Fibroblast of lung (primary cell): ENCODE results near the gene RNFT1. TPM values are rescaled to one million over a fixed set of nuclear protein-coding genes. Genes with fewer than 3 reads are reported as not detected.
"Not testable (repeated sequence)": the region's sequence is repeated elsewhere in the genome, so short reads cannot be mapped to it uniquely, and the experiment has no call there.

Source experiments
- DNase-seq, 2 donors: peaks; one replicate each; pipeline versions ENCODE4 v3.0.0 to v3.0.0-alpha.2; 2010; ENCODE audit warnings: low read depth in 2 of 2
- H2AFZ ChIP-seq: 2 replicates; pipeline ENCODE4 v1.5.1; 2012; ENCODE audit warnings: low read length, control low read depth, inconsistent platforms
- H3K27ac ChIP-seq: 2 replicates; pipeline ENCODE4 v1.5.1; 2011; ENCODE audit warnings: low read length, control low read depth; ENCODE audit not compliant: insufficient read depth
- H3K27me3 ChIP-seq: 2 replicates; pipeline ENCODE4 v1.5.1; 2011; ENCODE audit warnings: mild to moderate bottlenecking, low read length; ENCODE audit not compliant: control insufficient read depth, insufficient read depth
- H3K36me3 ChIP-seq: 2 replicates; pipeline ENCODE4 v1.5.1; 2011; ENCODE audit warnings: low read length; ENCODE audit not compliant: control insufficient read depth, insufficient read depth
- H3K4me1 ChIP-seq: 2 replicates; pipeline ENCODE4 v1.5.1; 2011; ENCODE audit warnings: low read length; ENCODE audit not compliant: control insufficient read depth, insufficient read depth; ENCODE audit errors: extremely low read depth
- H3K4me2 ChIP-seq: 2 replicates; pipeline ENCODE4 v1.5.1; 2011; ENCODE audit warnings: low read length, control low read depth; ENCODE audit not compliant: insufficient read depth; ENCODE audit errors: extremely low read depth
- H3K4me3 ChIP-seq, 4 experiments: fragments of 200-600 bp in 1 of 4; sonication (generic) in 1 of 4; replicated peaks in 1 of 4; 2 replicates each; pipeline ENCODE4 v1.5.1; 2011 to 2016; ENCODE audit warnings: low read length in 4 of 4, low read depth in 3 of 4, mild to moderate bottlenecking in 3 of 4, control low read depth in 2 of 4, inconsistent platforms in 1 of 4, mixed read lengths in 1 of 4; ENCODE audit not compliant: insufficient read depth in 1 of 4; ENCODE audit errors: control extremely low read depth in 1 of 4
- H3K79me2 ChIP-seq: 2 replicates; pipeline ENCODE4 v1.5.1; 2012; ENCODE audit warnings: mild to moderate bottlenecking, low read length, inconsistent platforms; ENCODE audit not compliant: control insufficient read depth, insufficient read depth
- H3K9ac ChIP-seq: 2 replicates; pipeline ENCODE4 v1.5.1; 2011; ENCODE audit warnings: mild to moderate bottlenecking, low read length, control low read depth; ENCODE audit not compliant: insufficient read depth
- H3K9me3 ChIP-seq: 2 replicates; pipeline ENCODE4 v1.5.1; 2012; ENCODE audit warnings: low read depth, low read length; ENCODE audit not compliant: control insufficient read depth, insufficient read depth
- H4K20me1 ChIP-seq: 2 replicates; pipeline ENCODE4 v1.5.1; 2011; ENCODE audit warnings: low read length; ENCODE audit not compliant: control insufficient read depth, insufficient read depth; ENCODE audit errors: extremely low read depth
- CTCF ChIP-seq, 2 donors: IDR thresholded peaks in 1 of 2; conservative IDR thresholded peaks in 1 of 2; 1 replicate in 1 of 2; 2 replicates in 1 of 2; pipeline ENCODE4 v1.5.1; 2011 to 2012; ENCODE audit warnings: low read length in 2 of 2, control low read depth in 1 of 2, inconsistent platforms in 1 of 2, low read depth in 1 of 2, mild to moderate bottlenecking in 1 of 2
- EZH2 ChIP-seq: IDR thresholded peaks from 2 replicates; pipeline ENCODE4 v1.5.1; 2012; ENCODE audit warnings: low read length, control low read depth, mild to moderate bottlenecking; ENCODE audit errors: missing control alignments
- polyA plus RNA-seq, 2 donors: library from polyadenylated mRNA; depleted of rRNA in 1 of 2; stranded (reverse) in 1 of 2; unstranded in 1 of 2; fragments of >200 nt; gene quantifications; 2 replicates each; pipeline ENCODE4 v1.2.1, GENCODE V29; 2011 to 2012; ENCODE audit warnings: missing spikeins in 1 of 2
- total RNA-seq: library from RNA; depleted of rRNA; stranded (reverse); fragments of >200 nt; gene quantifications from 2 replicates; pipeline ENCODE4 v1.2.1, GENCODE V29; 2014

Gene RNFT1
- total and polyA plus RNA-seq, 2 donors (not counting 1 experiment from before 2014, with no cell fraction given), result 13.4 to 14.8 TPM

DNA sequence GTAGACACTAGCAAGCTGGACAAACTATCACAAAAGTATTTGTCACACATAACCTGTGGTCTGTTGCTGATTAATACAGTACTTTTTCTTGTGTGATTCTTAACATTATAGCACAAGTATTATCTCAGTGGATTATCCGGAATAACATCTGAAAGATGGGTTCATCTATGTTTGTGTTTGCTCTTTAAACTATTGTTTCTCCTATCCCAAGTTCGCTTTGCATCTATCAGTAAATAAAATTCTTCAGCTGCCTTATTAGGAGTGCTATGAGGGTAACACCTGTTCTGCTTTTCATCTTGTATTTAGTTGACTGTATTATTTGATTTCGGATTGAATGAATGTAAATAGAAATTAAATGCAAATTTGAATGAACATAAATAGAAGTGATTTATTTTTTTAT is 14.5 kb downstream of the RNFT1 start:
- no peak overlapping the region for H3K27ac ChIP-seq
- H3K27me3 ChIP-seq, result no peaks in the 10 kb centered on the region
- H3K9me3 ChIP-seq, result no peaks in the 10 kb centered on the region
- no peaks in the 10 kb centered on the region for H3K79me2 ChIP-seq
- no peak overlapping the region for H3K9ac ChIP-seq
- H3K4me3 ChIP-seq, result no peak overlapping the region
- no peaks in the 10 kb centered on the region for H3K4me1 ChIP-seq
- DNase-seq, result no peak
- H3K4me2 ChIP-seq, result no peak overlapping the region
- no peaks in the 10 kb centered on the region for H4K20me1 ChIP-seq
- no peak overlapping the region for H2AFZ ChIP-seq
- TF ChIP-seq EZH2, result no peak
- peaks cover 3% of the 10 kb centered on the region for H3K36me3 ChIP-seq

GRCh38 chr17:59947310-59947709 is 17.2 kb downstream of the RNFT1 start:
- H3K4me2 ChIP-seq, H3K4me1 ChIP-seq, H3K79me2 ChIP-seq, H3K36me3 ChIP-seq, H2AFZ ChIP-seq, H3K27ac ChIP-seq, H3K27me3 ChIP-seq, H3K9me3 ChIP-seq, H3K4me3 ChIP-seq, H4K20me1 ChIP-seq, H3K9ac ChIP-seq: not testable (repeated sequence)
- DNase-seq, result peak in 1 of 2 donors; percentile 1

- H3K4me1 ChIP-seq, DNase-seq, H3K27me3 ChIP-seq, H3K4me2 ChIP-seq, H3K9ac ChIP-seq, H4K20me1 ChIP-seq, H3K27ac ChIP-seq, H3K4me3 ChIP-seq, H3K9me3 ChIP-seq, H3K36me3 ChIP-seq, H3K79me2 ChIP-seq, H2AFZ ChIP-seq: not testable (repeated sequence)
Measured at GRCh38 chr17:59946433-59946832, 18.1 kb downstream of the RNFT1 start.

GRCh38 chr17:59941131-59941530 is 23.4 kb downstream of the RNFT1 start:
- TF ChIP-seq CTCF (conservative IDR thresholded peaks at IDR 0.05 in 1 of 2, IDR thresholded peaks at IDR 0.05 in 1 of 2; ENCODE audit: low read depth in 1 of 2, low read length in 2 of 2) (no peak), EZH2 (no peak)
- H3K4me1 ChIP-seq, result no peaks in the 10 kb centered on the region

DNA sequence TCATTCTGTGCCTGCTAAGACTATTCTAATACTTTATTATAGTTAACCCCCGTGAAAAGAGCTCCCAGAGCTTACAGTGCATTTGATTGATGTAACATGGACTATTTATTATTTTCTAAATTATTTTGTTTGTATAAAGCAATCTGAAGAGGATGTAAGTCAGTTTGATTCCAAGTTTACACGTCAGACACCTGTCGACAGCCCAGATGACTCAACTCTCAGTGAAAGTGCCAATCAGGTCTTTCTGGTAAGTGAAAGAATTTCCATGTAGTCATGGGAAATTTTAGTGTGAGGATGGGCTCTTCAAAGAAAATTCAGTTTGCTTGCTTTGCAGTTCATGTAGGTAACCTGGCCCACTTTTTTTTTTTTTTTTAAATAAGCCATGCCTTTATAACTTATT is 23.8 kb downstream of the RNFT1 start:
- not testable (repeated sequence) for H3K79me2 ChIP-seq, H3K4me1 ChIP-seq, H3K27ac ChIP-seq, H2AFZ ChIP-seq, DNase-seq, H4K20me1 ChIP-seq, H3K27me3 ChIP-seq, H3K36me3 ChIP-seq, H3K4me3 ChIP-seq, H3K4me2 ChIP-seq, H3K9ac ChIP-seq, H3K9me3 ChIP-seq

More at GRCh38 chr17:59941131-59941530, 23.4 kb downstream of the RNFT1 start:
- Histone ChIP-seq H3K79me2 (no peaks in the 10 kb centered on the region), H3K27me3 (no peaks in the 10 kb centered on the region), H3K27ac (no peak overlapping the region), H3K4me3 (no peak overlapping the region), H3K9ac (no peak overlapping the region), H3K9me3 (no peaks in the 10 kb centered on the region), H4K20me1 (no peaks in the 10 kb centered on the region), H3K36me3 (no peaks in the 10 kb centered on the region), H3K4me2 (no peak overlapping the region), H2AFZ (no peak overlapping the region)
- DNase-seq, result no peak

GRCh38 chr17:59933317-59933716 is 31.2 kb downstream of the RNFT1 start:
- H3K4me1 ChIP-seq, H3K36me3 ChIP-seq: not testable (repeated sequence)

More at GRCh38 chr17:59933317-59933716, 31.2 kb downstream of the RNFT1 start:
- DNase-seq, H3K79me2 ChIP-seq, H3K4me3 ChIP-seq, H3K9me3 ChIP-seq, H3K27me3 ChIP-seq, H2AFZ ChIP-seq, H3K4me2 ChIP-seq, H3K9ac ChIP-seq, H4K20me1 ChIP-seq, H3K27ac ChIP-seq: not testable (repeated sequence)
